NCI-H2029 (cell line): Measurements from ENCODE around the gene SDK2.
A peak's percentile ranks its signal among the peaks of the same experiment; 100 is the strongest.

ENCODE experiments used
- DNase-seq: peaks from one replicate; lab custom pipeline; 2025; lab: John Stamatoyannopoulos, UW

SDK2 gene

DNA sequence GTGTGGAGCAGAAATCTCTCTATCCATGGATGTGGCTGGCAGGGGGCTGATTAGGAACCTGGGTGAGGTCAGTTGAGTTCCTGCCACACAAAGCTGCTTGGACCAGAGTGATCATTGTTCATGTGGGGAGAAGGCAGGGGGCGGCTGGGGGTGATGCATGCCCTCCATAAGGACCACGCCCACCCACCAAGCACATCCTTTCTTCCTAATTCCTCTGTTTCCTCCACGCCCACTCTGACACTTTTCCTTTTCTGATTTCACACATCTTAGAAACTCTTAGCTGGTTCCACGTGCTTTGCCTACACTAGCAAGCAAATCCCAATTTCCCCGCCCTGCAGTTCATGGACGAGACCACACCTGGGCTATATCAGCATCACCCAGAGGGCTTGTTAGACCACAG, 108.5 kb downstream of the SDK2 start:
- DNase-seq = no peak

DNA sequence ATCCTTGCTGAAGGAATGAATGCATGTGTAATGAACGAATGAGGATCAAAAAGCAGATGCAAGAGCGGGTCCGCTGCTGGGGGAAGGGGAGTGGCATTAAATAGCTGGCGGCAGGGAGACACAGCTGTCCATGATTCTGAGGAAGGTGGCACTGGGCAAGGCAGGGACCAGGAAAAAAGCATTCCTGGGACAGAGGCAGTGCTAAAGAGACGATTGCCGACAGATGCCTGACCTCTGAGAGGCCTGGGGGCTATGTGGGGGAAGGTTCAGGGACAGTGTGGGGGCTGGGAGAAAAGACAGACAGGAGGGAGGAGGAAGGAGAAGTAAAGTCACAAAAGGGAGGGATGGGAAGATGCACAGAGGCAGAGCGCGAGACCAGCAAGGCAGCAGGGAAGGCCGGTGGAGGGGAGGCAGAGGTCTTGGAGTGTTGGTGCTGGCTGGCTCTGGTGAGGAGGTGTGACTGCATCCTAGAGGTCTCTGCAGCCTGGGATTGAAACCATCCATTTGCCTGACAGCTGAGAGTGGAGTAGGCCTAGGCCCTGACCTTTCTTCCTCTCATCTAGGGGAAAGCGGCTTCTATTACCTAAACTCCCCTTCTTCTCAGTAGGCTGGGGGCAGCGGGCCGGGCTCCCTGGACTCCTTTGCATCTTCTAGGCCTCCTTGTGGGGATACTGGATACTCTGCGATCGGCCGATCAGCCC, 109.9 kb downstream of the SDK2 start:
- no peak for DNase-seq

DNA sequence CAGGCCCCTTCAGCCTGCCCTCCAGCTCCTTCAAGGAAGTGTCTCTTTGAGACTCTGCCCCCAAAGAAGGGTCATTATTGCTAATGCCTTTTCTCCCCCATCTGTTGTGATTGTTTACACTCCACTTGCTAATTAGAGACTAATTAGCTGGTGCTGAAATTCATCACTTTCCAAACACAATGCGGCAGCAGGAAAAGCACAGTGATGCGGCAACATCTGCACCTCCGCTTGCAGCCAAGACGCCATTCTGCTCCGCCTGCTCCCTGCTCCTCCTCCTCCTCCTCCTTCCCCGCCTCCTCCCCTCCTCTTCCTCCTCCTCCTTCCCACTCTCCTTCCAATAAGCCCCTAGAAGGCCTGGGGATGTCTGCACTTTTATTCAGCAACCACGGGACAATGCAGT, 110.5 kb downstream of the SDK2 start:
- DNase-seq = no peak

DNA sequence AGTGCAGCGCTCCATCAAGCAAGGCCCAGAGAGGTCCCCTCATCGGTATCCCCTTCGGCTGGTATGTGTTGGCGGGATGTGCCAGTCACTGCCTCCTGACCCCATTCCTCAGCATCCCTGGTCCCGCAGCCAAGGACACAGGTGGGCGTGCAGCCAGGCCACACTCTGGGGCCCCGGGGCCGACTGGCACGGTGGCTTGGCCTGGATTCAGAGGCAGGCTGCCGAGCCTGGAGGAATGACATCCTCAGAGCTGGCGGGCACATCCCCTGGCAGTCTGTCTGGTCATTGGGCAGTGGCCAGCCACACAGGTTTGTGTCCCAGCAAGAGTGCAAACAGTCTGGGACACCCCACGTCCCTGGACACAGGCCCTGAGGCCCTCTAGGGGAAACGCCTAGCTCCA, 111.1 kb downstream of the SDK2 start:
- peak; percentile 26 for DNase-seq

DNA sequence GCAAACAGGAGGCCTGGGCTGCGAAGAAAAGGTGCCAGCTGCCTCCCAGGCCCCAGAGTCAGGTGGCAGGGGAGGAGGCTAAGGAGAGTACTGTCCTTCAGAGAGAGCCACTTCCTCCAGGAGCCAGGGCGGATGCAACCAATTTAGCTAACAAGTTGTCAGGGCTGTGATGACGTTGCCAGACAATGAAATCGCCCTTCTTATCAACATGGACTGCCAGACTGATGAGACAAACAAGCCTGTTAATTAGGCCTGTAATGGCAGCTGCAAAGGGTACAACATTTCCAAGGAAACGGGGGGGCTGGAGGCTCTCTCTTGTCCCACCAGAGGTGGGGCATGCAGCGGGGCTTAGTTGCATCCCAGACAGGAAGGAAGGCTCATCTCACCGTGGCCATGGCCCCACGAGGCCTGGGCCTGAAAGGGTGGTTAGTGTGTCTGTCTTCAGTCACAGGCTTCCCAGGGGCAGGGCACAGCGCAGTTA, 111.8 kb downstream of the SDK2 start:
- DNase-seq = peak; percentile 89

DNA sequence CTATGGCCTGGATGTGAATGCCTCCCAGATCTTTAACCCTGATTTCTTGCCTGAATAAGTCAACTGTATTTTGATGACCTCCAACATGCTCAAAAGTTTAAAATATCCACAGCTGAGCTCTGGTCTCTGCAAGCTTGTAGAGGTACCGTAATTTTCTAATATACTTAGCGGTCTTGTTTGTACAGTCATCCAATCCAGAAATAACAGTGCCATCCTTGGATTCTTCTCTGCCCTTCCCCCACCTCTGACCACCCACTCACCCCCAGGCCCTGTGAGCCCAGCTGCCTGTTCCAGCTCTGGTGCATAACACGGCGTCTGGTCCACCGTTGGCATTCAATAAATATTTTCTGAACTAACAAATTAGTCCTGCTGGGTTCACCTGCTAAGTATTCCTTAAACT, 113.1 kb downstream of the SDK2 start:
- DNase-seq = no peak

DNA sequence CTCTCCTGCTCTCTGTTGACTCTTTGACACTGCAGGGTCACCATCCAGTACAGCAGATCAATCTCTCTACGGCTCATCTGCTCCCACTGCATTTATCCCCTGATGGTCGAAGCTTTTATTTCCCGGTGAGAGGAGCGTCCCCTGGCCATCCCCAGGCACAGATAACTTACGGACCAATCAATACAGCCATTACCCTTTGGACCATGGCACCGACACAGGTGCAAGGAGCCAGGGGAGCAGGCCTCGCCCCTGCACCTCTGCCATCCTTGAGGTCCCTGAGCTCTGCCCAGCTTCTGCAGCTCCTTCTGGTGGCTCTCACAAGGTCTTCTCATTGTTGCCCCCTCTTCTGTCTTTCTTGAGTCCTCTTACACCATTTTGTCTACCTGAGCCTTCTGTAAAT, 115.6 kb downstream of the SDK2 start:
- DNase-seq = no peak

DNA sequence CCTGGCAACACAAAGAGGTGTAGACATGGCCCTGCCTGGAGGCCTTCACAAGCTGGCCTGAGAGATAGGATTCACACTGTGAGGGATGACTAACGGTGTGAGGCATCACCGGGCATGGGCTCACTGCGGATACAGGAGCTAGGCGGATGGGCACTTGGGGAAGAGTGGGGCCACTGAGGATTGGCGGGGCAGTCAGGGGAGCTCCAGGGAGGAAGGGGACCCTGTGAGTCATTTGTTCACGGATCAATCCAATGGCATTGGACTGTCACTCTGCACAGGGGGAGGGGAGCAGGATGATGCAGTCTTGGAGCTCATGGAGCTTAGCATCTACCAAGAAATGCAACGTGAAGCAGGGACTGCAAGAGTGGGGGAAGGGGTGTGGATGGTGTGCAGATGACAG, 117.3 kb downstream of the SDK2 start:
- DNase-seq = no peak

DNA sequence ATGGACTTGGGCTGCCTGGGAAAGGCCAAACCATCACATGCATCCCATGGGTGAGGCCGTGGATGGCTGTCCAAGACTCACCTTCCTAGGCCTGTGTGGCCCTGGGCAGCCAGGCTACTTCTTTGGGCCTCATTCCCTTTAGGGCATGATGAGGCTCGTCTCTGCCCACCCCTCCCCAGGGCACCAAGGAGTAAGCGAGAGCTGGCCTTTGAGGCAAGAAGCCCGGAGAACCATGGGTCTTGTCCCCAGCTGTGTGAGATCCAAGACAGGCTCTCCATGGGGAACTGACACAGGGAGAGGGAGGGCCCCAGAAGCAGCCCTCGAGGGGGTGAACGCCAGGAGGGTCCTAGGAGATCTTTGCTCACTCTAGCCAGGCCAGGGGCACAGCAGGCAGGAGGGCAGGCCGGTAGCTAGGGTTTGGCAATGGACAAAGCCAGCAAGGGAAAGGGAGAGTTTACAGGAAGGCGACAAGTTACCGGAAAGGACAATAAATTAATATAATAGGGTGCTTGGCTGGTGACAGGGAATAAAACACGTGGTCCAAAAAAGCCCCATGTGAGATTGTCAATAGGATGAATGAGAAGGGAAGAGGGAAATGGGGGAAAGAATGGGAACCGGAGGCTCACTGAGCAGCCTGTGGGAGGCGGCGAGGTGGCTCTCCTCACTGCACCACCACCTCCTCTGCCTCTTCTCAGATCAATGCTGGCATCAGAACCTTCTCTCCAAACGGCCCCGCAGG, 119.1 kb downstream of the SDK2 start:
- no peak for DNase-seq

DNA sequence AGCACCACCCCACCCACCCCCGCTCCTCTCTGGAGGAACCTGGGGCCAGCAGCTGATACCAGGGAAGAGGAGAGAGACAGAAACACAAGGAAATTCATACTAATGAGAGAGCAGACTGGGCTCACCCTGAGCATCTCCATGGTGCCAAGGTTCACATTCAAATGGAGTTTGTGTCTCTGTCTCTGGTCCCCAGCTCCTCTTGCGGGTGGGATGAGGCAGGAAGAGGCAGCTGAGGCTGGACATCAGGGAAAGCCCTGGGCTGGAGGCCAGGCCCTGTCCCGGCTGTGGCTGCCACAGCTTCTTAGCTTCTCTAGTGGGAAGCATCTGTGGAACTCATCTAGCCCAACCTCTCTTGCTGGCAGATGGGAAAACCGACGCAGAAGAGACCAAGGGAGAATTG, 121.5 kb downstream of the SDK2 start:
- no peak for DNase-seq

DNA sequence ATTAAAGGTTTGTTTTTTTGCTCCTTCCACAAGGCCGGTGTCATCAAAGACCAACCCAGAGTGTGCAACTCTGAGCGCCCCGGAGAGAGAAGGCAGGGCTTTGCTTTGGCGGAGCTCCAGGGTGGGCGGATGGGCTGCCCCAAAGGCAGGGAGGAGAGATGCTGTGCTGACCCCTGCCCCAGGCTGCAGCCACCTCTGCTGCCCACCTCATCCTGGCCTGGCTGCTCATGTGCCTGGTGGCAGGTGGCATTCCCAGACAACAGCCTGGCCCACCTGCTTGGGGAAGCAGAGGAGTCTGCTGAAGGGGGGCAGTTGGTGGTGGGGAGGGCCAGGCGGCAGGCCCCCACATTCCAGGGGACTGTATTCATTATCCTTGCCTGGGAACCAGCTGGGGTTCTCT, 122.1 kb downstream of the SDK2 start:
- no peak for DNase-seq

DNA sequence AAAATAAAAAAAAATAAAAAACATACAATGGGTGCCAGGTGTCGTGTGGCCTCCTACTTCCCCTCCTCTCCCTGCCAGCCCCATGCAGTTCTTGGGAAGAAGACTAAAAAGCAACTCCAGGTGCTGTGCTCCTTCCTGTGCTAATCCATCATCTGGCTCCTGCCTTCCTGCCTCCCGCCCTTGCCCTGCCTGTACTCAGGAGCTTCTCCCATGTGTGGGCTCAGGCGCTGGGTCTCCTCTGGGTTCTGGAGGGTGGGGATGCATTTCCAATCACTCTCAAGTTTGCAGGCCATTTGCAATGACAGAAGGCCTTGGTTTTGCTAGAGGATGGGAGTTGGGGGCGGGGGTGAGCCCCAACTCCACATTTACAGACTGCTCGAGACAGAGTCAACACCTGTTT, 122.9 kb downstream of the SDK2 start:
- peak; percentile 63 for DNase-seq

DNA sequence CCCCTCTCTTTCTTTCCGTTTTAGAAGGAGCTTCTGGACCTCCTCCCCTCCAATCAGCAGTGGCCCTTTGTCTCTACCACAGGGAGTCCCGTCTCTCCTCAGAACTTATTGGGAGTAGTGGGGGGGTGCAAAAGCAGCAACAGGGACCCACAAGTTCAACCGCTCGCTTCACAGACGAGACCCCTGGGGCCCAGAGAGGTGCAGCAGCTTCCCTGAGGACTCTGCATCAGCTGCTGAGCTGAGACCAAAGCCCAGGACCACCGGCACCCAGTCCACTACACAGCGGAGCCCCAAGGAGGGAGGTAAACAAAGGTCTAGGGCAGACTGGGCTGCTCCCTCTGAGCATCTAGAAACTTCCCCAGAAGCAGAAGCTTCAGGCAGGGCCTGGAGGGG, 123.9 kb downstream of the SDK2 start:
- no peak for DNase-seq

DNA sequence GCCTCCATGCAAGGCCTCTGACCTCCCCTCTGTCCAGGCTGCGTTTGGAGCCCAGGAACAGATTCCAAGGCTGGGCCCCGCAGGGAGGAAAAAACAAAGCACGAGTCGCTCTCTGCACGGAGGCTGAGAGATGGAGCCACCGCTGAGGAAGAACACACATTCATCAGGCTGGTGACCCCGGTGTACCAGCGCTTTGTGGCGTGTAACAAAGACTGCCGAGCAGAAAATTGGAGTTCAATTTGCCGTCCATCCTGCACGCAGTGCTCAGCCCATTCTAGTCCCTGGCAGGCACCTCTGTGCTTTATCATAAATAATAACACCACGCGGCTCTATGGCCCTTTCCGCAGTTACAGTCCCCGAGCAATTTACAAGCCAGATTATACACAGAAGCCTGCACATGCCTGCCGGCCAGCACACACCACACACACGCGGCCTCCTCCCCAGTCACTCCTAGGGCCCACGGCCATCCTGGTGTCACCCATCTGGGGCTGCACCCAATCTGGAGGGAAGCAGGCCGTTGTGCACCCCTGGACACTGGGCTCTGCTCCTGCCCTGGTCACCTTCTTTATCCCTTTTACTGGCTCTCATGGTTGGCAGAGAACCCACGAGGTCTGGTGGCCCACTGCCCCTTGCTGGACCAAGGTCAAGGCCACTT, 124.4 kb downstream of the SDK2 start:
- no peak for DNase-seq

DNA sequence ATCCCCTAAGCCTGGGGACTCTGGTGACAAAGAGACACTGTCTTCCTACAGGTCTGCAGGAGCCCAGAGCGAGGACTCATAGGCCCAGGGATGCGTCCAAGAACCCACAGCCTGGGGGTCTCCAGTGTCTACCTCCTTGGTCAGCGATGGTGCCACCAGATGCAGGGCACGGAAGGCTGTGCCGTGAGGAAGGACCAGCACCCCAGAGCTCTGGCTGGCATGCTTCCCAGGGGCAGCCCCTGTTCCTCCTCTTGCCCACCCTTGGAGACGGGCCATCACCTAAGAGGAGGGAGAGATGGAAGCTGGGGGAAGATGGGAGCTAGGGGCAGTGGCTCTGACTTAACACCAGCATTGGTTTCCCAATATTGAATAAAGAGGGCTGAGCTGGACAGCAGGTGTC, 125.2 kb downstream of the SDK2 start:
- DNase-seq = no peak

DNA sequence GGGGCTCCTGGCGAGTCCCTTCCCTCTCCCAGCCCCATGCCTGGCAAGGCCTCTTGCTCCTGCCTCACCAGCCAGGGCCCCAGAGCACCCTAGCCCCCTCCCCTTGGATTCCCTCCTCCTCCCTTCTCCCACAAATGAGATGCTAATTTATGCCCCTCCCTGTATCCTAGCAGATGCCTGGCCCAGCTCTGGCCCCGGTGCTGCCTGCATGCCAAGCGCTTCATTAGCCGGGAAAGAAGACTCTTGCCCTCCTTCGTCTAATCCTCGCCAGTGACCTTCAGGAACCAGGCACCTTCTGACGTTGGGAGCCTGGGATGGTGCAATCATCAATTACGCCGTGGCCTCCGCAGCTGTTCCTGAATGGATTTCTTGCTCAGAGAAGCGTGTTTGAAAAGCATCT, 127.8 kb downstream of the SDK2 start:
- no peak for DNase-seq

DNA sequence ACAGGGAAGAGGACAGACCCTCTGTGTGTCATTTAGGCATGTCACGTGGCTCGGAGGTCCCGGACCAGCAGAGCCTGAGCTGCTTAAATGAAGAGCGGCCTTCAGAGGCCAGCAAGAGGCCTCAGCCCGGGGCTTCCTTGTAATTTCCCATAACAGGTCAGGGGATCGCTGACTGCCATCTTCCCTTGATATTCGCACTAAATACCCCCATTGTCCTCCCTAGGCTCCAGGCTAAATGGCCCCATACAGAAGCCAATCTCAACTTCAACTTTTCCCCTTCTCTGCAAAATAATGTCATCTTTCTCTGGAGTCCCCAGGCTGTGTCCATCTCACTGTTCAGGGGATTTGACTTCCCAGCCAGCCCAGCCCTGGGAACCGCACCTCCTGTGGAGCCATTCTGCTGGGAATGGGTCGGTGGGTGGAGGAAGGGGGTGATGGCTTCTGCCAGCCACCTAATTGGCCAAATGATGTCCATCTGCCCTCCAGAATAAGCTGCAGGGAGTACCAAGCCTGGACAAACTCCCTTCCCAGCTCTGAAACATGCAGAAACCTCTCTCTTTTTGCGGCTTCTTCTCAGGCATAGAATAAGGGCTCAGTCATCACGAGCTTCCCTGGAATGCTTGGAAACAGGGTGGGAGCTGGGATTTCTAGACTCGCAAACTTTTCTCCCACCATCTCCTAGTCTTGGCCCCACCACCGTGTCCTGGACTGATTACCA, 129.9 kb downstream of the SDK2 start:
- no peak for DNase-seq

DNA sequence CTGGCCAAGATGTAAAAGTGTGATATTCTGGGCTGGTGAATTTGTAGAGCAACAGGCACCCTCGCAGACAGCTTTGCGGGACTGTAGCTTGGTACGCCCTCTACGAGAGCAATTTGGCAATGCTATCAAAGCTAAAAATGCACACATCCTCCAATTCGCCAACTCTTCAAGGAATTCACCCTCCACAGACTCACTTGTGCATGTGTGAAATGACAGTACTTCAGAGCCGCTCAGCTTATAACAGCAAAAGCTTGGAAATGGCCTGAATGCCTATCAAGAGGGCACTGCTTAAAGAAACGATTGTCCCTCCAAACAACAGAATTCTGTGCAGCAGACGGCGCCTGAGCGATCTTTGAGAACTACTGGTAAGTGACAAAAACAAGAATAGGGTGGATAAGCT, 130.8 kb downstream of the SDK2 start:
- DNase-seq = no peak

DNA sequence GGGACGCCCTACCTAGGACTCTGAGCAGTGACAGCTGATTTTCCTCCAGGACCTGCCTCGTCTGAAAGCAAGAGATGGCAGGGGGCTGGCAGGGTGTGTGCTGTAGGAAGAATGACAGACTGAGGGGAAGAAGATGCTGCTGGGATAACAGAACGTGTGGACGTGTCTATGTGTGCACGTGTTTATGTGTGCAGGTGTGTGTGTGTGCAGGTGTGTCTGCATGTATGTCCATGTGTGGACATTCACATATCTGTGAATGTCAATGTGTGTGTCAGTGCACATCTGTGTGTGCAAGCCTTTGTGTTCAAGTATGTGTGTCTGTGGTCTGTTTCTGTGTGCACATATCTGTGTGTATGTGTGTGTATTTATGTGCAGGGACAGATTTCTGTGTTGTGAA, 132.5 kb downstream of the SDK2 start:
- no peak for DNase-seq

DNA sequence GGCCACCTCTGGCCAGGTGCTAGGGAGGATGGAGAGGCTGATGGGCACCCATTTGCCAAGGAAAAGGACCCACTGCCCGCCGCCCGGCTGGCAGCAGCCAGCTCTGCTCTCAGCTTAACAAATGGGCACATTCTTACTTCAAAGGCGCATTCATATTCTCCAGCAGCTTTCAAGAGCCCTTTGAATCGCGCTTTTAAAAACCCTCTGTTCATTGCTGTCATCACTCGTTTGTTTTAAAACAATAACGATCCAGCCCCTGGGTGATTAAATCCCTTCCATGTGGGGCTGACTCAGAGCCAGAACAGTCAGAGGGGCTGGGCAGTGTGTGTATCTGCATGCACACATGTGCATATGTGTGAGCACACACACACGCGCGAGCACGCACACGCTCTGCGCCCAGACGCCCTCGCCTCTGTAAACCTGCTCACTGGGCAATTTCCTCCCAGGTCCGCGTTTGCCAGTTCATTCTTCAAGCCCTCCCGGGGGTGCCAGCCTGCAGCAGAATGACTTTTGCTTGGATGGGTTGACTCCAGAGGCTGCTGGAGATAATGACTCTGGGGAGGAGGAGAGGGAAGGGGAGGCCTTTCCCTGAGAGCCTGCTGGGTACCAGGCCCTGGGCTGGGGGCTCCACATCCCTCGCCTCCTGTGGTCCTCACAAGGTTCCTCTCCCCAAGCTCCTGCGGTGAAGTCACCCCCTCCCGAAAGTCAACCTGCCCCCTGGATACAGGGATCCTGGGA, 133.1 kb downstream of the SDK2 start:
- DNase-seq = no peak

DNA sequence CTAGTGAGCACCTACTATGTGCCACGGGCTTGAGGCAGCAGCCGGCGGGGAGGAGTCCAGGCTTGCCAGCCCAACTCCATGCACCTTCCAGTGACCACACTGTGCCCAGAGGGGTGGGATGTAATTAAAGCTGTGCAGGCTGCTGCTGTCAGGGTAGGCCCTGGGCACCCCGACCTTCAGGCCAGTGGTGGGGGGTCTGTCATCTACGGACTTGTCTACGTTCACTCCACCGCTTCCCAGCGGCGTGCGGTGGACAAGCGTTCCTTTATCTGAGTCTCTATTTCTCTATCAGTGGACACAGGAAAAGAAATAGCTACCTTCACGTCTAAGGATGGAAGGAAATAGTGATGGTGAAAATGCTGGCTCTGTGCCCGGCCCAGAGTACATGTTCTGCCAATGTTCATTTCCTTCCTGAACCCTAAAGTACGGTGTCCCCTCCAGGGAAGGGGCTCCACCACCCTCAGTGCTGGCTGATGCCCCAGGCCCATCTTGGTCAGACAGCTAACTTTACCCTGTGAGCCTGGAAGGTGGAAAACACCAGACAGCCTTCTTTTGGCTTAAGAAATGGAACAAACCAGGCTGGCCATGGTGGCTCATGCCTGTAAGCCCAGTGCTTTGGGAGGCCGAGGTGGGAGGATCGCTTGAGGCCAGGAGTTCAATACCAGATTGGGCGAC, 135.2 kb downstream of the SDK2 start:
- DNase-seq = no peak
